NCI-H2196 (cell line): ENCODE results near the gene NPBWR2.
"Not testable (repeated sequence)": the region's sequence is repeated elsewhere in the genome, so short reads cannot be mapped to it uniquely, and the experiment has no call there.

Source experiments
- DNase-seq: peaks from one replicate; lab custom pipeline; 2025; ENCODE audit not compliant: unreplicated experiment; lab: John Stamatoyannopoulos, UW

The NPBWR2 gene

DNA sequence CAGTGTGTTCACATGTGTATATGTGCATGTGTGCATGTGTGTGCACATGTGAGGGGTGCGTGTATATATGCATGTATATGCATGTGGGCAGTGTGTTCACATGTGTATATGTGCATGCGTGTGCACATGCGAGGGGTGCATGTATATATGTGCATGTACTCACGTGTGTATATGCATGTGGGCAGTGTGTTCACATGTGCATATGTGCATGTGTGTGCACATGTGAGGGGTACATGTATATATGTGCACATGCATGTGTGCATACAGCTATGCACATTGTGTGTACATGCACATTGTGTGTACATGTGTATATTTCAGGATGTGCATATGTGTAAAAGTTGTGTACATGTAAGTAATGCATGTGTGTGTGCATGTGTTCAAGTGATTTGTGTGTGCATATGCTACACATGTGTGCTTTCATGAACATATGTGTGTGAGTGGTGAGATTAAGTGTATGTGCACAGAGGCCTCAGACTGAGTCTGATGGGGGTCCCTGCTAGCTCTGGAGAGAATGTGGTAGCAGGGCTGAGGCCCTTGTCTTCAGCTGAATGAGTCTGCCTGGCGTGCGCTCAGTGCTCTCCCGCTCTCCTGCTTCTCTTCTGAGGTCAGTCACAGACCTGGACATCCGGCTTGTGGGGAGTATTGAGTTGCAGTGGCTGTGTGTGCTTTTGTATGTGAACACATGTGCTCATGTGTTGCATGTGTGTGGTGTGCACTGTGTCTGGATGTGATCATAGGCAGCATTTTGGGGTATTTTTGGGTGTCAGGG lies 37.0 kb upstream of the NPBWR2 start:
- DNase-seq: no peak

DNA sequence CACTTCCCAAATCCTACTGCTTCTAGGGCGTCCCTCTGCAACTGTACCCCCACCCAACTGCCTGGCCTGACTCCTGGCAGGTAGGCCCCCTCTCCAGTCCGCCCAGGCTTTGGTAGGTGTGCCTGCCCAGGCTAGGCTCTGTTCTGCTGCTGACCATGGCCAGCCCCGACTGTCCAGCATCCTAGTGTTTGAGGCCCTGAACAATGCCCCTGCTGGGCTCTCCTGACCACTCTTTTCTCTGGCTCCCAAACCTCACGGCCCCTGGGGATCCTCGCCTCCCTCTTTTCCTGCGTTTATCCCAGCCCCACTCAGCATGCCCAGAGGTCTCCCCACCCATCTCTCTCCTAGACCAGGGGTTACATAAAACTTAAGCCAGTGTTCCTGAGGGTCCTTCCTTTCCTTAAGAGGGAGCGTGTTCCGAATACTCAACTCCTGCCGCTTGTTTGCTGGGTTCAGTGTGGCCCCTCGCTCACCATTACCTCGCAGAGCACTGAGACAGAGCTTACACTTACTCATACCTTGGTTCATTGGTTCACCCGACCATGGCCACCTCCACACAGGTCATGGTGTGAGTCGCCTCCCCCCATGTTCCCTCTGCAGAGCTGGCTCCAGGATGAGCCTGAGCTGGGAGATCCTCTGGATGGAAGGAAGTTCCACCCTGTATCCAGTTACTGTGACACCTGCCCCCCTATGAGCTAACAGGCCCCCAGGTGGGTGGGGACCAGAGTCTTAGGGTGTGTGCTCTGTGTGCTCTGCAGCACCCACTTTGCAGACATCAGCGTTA lies 35.8 kb upstream of the NPBWR2 start:
- no peak for DNase-seq

DNA sequence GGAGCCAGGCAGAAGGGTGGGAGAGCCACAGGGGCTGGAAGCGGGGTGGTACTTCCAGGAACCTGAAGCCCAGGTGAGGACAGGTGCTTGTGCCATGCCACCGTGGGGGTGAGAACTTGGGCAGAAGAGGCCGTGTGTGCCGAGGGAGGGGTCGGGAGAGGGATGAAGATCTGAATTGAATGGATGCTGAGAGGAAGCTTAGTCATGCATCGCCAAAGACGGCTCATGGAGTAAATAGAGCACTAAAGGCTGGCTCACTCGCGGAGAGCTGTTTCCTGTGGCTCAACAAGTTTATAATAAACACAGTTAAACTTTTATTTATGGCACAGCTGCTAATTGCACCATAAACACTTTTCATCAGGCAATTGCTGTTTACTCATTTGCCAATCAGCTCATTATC lies 35.2 kb upstream of the NPBWR2 start:
- DNase-seq: peak; percentile 28

DNA sequence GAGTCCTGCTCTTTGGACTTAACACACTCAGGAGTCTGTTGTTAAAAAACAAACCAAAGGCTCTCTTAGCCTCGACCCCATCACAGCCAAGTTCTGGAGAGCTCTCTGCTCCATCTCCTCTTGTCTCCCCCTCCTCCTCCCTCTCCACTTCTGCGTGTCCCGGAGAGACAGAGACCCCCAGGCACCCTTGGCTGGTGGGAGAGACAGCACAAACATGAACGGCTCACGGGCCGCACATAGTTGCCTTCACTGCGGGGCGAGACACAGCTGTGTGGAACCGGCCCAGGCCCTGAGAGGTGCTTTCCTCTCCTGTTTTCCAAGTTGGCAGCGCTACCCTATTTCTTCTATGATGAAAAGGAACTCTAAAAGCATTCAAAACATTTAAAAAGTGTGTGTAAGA lies 33.6 kb upstream of the NPBWR2 start:
- DNase-seq: no peak

DNA sequence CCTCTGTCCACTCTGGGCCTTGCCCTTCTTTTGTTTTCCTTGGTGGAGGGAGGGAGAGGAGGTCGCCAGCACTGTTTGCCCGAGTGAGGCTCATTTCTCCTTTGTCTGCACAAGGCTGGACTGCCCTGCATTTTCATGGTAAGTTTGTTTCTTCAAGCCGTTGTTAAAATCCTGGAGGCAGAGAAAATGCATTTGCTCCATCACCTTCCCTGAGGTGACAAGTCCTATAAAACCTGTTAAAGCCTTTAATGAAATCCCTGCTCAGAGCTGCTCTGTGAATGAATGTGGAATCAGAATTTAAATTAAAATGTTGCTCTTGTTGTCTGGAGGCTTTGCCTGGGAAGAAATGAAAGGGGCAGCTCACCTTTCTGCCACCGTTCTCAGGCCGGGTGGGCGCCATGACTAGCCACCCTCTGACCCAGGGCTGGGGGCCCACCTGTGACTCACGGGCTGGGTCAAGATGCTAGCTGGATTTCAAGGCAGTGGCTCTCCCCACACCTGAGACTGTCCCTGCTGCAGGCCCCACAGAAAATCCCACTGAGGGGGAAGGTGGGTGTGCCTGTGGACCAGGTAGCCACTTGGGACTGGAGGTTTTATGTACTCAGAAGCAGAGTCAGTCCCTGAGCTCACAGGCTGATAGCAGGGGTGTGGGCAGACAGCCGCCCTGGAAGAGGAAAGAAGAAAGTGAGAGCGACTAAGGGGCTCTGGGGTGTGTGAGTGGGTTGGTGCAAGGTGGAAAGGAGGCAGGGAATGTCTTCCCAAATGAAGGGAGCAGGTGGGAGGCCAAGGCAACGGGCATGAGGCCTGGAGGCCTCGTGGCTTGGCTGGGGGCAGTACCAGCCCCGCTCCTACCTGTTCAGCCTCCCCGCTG lies 32.9 kb upstream of the NPBWR2 start:
- no peak for DNase-seq

DNA sequence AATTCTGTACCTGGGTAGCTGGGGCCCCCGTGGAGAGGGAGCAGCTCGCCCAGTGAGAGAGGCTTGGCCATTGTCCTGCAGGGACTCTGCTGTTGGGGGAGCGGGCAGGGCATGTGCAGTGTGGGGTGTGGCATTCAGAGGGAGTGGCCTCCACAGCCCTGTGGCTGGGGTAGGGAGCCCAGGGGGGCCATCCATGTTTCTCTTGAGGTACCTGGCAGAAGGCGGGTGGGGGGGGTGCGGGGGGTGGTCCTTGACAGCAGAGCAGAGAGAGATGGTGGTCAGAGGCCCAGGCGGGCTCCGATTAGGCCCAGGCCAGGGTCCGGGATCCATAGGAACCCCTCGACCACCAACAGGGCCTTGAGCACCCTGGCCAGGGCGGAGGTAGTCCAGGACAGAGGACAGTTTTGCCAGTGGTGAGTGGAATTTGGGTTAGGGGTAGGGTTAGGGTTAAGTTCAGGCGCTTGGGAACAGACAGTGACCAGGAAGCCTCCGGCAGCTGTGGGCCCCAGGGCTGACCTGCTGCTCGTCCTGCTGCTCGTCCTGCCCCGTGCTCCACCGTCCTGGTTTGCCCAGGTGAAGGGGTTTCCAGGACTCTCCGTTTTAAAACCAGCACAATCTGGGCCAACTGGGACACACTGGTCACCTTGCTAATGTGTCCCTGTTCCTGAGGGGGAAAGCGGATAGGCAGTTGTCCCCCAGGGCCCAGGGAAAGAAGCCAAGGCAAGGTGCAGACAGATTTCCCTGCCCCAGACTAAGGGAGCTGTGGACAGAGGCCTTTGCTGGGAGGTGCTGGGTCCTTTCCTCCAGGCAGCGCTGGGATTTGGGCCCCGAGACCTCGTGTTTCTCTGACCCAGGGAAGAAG lies 32.1 kb upstream of the NPBWR2 start:
- no peak for DNase-seq

DNA sequence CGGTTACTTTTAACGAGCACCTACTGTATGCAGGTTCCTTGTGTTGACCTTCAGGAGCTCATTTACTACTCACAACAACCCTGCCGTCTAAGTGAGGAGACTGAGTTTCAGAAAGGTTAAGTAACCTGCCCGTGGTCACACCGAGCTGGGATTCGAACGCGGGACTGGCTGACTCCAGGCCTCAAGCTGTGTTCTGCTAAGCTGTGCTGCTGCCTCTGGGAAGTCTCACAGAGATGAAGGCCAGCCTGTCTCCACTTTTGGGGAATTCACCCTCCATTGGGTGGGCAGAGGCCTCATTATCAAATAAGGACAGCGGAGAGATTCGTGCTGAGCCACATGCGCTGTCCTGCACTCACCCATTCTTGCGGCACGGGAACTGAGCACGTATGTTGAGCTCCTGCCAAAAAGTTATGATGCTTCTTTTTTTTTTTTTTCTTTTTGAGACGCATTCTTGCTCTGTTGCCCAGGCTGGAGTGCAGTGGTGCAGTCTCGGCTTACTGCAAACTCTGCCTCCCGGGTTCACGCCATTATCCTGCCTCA lies 31.0 kb upstream of the NPBWR2 start:
- DNase-seq: no peak

DNA sequence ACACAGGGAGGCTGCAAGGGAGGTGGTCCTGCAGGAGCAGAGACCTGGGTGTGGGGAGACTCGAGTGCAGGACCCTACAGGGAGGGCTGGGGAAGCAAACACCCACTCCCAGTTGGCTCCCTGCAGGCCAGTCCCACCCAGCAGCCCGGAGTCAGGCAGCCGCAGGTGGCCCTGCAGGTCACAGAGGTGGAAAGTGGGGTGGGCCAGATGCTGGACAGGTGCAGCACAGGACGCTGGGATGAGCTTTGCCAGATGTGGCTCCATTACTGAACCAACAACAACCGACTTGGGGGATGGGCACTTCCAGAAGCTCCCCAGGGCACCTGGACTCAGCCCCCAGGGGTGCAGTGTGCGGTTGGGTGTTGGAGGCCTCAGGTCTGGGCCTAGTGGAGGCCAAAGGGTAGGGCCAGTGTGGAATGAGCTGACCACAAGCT lies 30.2 kb upstream of the NPBWR2 start:
- DNase-seq: no peak

DNA sequence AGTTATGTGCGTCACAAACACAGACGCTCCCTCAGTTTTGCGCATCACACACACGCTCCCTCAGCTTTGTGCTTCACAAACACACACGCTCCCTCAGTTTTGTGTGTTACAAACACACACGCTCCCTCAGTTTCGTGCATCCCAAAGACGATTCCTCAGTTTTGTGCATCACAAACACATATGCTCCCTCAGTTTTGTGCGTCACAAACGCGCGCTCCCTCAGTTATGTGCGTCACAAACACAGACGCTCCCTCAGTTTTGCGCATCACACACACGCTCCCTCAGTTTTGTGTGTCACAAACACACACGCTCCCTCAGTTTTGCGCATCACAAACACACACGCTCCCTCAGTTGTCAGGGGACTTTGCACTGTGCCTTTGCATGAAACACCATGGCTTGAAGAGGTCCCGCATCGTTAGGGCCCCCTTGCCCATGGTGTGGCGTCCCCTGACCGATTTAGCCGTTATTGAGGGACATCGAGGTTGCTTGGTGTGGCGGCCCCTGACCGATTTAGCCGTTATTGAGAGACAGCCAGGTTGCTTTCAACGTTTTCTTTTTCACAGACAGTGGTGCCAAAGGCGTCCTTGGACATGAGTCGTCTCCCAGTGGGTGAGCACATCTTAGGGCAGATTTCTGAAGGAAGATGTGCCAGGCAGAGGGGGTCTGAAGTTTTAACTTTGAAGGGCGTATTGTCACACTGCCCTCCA lies 28.8 kb upstream of the NPBWR2 start:
- DNase-seq: no peak

DNA sequence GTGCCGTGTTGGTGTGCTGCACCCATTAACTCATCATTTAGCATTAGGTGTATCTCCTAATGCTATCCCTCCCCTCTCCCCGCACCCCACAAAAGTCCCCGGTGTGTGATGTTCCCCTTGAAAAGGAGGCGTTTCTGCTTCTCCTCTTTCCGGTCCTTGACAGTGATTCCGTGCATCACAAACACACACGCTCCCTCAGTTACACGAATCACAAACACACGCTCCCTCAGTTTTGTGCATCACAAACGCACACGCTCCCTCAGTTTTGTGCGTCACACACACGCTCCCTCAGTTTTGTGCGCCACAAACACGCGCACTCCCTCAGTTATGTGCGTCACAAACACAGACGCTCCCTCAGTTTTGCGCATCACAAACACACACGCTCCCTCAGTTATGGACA lies 27.4 kb upstream of the NPBWR2 start:
- not testable (repeated sequence) for DNase-seq

DNA sequence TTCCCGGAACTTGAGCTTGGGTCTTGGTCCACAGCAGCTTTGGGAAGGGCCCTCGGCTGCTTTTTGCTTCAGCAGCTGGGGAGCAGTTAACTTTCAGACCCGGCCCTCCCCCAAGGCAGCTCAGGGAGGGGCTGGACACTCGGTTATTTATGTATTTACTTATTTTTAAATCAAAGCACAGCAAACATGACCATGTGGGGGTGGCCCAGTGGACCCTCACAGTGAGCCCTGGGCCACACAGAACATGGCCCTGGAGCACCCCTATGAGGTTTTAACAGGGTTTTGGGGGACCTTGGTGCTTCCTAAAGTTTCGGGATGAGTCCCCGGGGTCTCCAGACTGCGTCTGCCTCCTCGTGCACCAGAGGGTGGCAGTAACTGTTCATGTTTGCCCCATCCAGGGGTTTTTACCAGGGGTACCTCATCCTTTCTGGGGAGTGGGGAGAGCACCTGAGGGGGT lies 26.6 kb upstream of the NPBWR2 start:
- no peak for DNase-seq

DNA sequence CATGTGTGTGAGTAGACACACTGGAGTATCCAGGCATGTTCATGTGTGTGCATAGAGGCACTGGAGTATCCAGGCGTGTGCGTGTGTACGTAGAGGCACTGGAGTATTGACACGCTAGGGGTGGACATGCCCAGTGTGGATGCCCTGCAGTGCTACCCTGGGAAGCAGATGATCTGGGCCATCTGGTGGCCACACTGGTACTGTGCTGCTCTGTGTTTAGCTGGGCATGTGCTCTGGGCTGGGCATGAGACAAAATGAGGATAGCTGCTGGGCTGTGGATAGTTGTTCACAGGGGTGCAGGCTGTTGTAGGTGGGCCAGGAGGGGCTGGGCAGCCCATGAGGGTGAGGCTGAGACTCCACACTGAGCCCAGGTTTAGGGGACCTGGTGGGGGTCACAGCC lies 24.0 kb upstream of the NPBWR2 start:
- DNase-seq: peak; percentile 49

DNA sequence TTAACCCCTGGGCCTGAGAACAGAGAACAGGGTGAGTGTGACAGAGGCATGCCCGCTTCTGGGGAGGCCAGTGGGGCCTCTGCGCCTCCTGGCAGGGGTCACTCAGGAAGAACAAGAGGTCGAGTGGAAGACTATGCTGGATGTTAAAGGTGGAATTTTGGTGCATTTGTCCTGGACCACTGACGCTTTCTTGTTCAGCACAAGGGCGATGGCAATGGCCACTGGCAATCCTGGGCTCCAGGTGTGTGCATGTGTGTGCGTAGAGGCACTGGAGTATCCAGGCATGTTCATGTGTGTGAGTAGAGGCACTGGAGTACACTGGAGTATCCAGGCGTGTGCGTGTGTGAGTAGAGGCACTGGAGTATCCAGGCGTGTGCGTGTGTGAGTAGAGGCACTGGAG lies 23.5 kb upstream of the NPBWR2 start:
- no peak for DNase-seq

DNA sequence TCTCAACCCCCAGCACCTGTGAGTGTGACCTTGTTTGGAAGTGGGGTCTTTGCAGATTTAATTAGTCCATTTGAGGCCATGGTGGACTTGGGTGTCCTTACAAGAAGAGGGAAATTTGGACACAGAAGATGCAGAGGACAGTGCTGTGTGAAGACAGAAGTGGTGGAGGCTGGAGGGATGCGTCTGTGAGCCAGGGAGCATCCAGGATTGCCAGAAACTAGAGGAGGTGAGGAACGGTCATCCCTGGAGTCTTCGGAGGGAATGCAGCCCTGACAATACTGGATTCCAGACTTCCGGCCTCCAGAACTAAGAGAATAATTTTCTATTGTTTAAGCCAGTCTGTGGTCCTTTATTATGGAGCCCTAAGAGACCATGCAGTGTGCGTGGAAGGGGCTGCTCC lies 22.9 kb upstream of the NPBWR2 start:
- DNase-seq: no peak

DNA sequence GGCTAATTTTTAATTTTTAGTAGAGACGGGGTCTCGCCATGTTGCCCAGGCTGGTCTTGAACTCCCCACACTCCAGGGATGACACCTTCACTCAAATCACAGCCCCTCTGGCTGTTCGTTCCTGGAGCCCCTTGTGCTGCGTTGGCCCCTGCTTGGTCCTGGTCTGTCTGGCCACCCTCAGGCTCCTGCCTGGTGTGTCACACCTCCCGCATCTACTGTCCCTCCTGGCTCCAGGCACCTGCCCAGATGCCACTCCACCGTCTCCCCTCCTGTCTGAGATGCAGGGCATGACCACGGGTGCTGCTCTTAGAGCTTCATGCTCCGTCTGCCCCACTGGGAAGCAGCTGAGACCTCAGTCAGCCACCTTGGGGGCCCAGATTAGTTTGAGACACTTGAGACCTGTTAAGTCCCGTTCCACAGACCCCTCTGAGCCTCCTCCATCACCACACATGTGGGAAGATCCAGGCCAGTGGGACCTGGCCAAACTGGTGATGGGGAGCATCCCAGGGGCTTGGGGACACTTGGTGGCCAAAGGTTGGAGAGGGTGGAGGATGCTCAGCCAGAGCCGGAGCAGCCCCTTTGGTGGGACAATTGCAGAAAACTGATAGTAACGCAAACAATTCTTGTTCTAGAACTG lies 21.9 kb upstream of the NPBWR2 start:
- DNase-seq: no peak

DNA sequence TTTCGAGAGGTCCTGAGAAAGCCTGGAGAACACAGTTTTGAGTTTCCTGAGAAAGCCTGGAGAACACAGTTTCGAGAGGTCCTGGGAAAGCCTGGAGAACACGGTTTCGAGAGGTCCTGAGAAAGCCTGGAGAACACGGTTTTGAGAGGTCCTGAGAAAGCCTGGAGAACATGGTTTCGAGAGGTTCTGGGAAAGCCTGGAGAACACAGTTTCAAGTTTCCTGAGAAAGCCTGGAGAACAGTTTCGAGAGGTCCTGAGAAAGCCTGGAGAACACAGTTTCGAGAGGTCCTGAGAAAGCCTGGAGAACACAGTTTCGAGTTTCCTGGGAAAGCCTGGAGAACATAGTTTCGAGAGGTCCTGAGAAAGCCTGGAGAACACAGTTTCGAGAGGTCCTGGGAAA lies 16.2 kb upstream of the NPBWR2 start:
- DNase-seq: not testable (repeated sequence)

DNA sequence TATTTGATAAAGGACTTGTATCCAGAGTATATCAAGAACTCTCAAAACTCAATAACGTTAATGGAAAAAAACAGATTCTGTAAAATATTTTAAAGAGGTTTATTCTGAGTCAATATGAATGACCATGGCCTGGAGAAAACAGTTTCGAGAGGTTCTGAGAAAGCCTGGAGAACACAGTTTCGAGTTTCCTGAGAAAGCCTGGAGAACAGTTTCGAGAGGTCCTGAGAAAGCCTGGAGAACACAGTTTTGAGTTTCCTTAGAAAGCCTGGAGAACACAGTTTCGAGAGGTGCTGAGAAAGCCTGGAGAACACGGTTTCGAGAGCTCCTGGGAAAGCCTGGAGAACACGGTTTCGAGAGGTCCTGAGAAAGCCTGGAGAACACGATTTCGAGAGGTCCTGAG lies 15.6 kb upstream of the NPBWR2 start:
- not testable (repeated sequence) for DNase-seq

DNA sequence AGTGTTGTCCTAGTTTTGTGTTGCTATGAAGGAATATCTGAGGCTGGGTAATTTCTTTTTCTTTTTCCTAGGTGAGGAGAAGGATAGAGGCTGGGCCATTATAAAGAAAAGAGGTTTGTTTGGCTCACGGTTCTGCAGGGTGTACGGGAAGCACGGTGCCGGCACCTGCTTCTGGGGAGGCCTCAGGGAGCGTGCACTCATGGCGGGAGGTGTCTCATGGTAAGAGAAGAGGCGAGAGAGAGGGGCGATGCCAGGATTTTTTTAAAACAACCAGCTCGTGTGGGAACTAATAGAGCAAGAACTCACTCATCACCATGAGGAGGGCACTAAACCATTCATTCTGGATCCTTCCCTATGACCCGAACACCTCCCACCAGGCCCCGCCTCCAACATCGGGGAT lies 14.2 kb upstream of the NPBWR2 start:
- no peak for DNase-seq

DNA sequence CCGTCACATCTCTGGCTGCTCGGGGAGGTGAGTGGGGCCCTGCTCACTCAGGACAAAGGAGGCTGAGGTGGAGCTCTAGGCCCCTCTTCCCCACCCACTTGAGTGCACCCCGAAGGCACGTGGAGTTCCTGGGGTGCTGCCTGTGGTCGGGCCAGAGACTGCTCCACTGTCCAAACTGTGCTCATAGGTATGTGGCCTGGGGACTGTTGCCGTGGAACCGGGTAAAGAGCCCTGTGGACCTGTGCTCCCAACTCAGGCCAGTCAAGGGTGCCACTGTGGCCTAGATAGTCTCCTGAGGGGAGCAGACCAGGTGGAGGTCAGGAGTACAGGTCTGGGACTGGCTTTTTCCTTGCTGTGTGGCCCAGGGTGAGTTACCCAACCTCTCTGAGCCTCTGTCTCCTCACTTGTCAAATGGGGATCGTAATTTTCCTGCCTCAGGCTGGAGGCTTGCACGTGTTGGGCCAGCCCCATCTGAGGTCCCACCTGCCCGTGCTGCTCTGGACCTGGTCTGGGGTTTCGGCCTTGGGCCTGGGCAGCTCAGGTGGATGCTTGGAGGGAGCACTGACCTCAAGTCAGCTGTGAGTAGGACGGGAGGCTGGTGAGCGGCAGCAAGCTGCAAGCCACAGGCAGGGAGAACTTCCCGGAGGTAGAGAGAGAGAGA lies 12.4 kb upstream of the NPBWR2 start:
- no peak for DNase-seq
